SK-N-SH (cell line): ENCODE data around the gene SLCO3A1.

ENCODE experiments used
- TF ChIP-seq, protein P1 (sequence below): IDR thresholded peaks from 2 replicates; pipeline ENCODE4 v1.4.0; 2012; ENCODE audit warnings: low read depth
- TF ChIP-seq, protein P2 (sequence below): fragments of 200-600 bp; sonication (generic); IDR thresholded peaks from 2 replicates; pipeline ENCODE4 v1.6.1; 2017; ENCODE audit warnings: antibody characterized with exemption, mild to moderate bottlenecking, moderate library complexity

DNA sequence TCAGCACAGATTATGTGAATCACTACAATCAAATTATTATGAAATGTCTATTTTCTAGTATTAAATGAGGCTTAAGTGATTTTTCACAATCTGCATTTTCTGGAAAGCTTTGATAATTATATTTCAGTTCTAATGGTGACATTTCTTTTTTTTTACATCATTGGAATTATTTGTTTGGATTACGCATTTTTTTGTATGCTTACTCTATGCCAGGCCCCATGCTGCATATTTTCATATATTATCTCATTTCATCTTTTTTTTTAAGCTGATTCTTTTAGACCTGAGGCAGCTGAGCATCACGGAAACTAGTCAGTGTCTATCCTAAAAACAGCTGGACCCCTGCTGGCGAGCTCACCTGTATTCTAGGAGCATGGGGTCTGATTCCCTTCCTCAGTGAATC lies 31.1 kb downstream of the SLCO3A1 start:
- TF ChIP-seq, protein P1, sequence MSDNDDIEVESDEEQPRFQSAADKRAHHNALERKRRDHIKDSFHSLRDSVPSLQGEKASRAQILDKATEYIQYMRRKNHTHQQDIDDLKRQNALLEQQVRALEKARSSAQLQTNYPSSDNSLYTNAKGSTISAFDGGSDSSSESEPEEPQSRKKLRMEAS = no peak
- TF ChIP-seq, protein P2, sequence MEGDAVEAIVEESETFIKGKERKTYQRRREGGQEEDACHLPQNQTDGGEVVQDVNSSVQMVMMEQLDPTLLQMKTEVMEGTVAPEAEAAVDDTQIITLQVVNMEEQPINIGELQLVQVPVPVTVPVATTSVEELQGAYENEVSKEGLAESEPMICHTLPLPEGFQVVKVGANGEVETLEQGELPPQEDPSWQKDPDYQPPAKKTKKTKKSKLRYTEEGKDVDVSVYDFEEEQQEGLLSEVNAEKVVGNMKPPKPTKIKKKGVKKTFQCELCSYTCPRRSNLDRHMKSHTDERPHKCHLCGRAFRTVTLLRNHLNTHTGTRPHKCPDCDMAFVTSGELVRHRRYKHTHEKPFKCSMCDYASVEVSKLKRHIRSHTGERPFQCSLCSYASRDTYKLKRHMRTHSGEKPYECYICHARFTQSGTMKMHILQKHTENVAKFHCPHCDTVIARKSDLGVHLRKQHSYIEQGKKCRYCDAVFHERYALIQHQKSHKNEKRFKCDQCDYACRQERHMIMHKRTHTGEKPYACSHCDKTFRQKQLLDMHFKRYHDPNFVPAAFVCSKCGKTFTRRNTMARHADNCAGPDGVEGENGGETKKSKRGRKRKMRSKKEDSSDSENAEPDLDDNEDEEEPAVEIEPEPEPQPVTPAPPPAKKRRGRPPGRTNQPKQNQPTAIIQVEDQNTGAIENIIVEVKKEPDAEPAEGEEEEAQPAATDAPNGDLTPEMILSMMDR = no peak
